K562 (cell line): ENCODE measurements around the gene P2RX5. TPM values are rescaled to one million over a fixed set of nuclear protein-coding genes. Genes with fewer than 3 reads are reported as not detected.

Experiments used
- ATAC-seq: fragments of 200-7000 bp; cut with Tn5 transposase; 3 replicates; pipeline ENCODE4 v1.9.1; 2020; ENCODE audit warnings: moderate library complexity
- BruUV-seq: library from RNA; stranded (reverse); fragments of 400-500 nt; replicated peaks from 2 replicates; lab custom pipeline; 2021; lab: Mats Ljungman, UMichigan
- CTCF ChIA-PET: fragments of 300-600 bp; formaldehyde crosslinking; extraction: SDS; loops from one replicate; lab custom pipeline; 2021; ENCODE audit warnings: low intra/inter-chr PET ratio; lab: Yijun Ruan, JAX
- POLR2A ChIA-PET: fragments of 300-600, 350-650 bp; sonication (Branson Sonifier 250); formaldehyde crosslinking; extraction: SDS; loops from one replicate; lab custom pipeline; 2021; ENCODE audit warnings: antibody characterized with exemption, inconsistent platforms; lab: Yijun Ruan, JAX
- DNase-seq, 4 experiments: peaks; one replicate each; pipeline versions ENCODE4 v3.0.0 to v3.0.0-alpha.2; 2011 to 2018; ENCODE audit warnings: low spot score in 3 of 4, mixed read lengths in 3 of 4; ENCODE audit errors: extremely low read depth in 1 of 4
- FAIRE-seq: peaks from 2 replicates; lab custom pipeline; 2011; peaks lifted over from hg19 to GRCh38; lab: Jason Lieb, UNC
- H2AFZ ChIP-seq: 2 replicates; pipeline ENCODE4 v1.6.0; 2011; ENCODE audit warnings: low read depth, low read length, control low read depth, inconsistent platforms
- H3K27ac ChIP-seq: fragments of 200-600 bp; 3 replicates; pipeline ENCODE4 v1.8.0; 2011; ENCODE audit warnings: low read depth, mild to moderate bottlenecking, control low read depth, inconsistent platforms, low read length, moderate library complexity, mixed read lengths; ENCODE audit errors: extremely low read depth
- H3K27me3 ChIP-seq, 2 experiments: fragments of 300-600 bp in 1 of 2; 2 replicates in 1 of 2; 3 replicates in 1 of 2; pipeline versions ENCODE4 v1.6.0 to v1.8.0; 2011; ENCODE audit warnings: inconsistent platforms in 2 of 2, low read length in 2 of 2, mild to moderate bottlenecking in 1 of 2, mixed read lengths in 1 of 2, moderate library complexity in 1 of 2; ENCODE audit not compliant: control insufficient read depth in 2 of 2, insufficient read depth in 2 of 2
- H3K36me3 ChIP-seq: fragments of 300-600 bp; 3 replicates; pipeline ENCODE4 v1.8.0; 2011; ENCODE audit warnings: mild to moderate bottlenecking, low read length, inconsistent platforms; ENCODE audit not compliant: control insufficient read depth, insufficient read depth
- H3K4me1 ChIP-seq, 2 experiments: fragments of 200-600 bp in 1 of 2; replicated peaks in 1 of 2; 2 replicates in 1 of 2; 3 replicates in 1 of 2; pipeline versions ENCODE4 v1.5.1 to v1.8.0; 2011; ENCODE audit warnings: inconsistent platforms in 2 of 2, low read length in 2 of 2, mild to moderate bottlenecking in 1 of 2, mixed read lengths in 1 of 2, moderate library complexity in 1 of 2; ENCODE audit not compliant: control insufficient read depth in 2 of 2, insufficient read depth in 2 of 2
- H3K4me2 ChIP-seq: 2 replicates; pipeline ENCODE4 v1.6.1; 2011; ENCODE audit warnings: low read length, control low read depth, inconsistent platforms, mixed read lengths; ENCODE audit not compliant: insufficient read depth
- H3K4me3 ChIP-seq: fragments of 200-600 bp; sonication (generic), shearing (Covaris generic); 2 replicates; pipeline ENCODE4 v1.5.1; 2016; ENCODE audit warnings: control low read depth, inconsistent platforms
- H3K79me2 ChIP-seq: fragments of 200-600 bp; 3 replicates; pipeline ENCODE4 v1.8.0; 2011; ENCODE audit warnings: low read length, inconsistent platforms; ENCODE audit not compliant: control insufficient read depth, insufficient read depth
- H3K9ac ChIP-seq, 2 experiments: 2 replicates each; pipeline versions ENCODE4 v1.6.0 to v1.6.1; 2011; ENCODE audit warnings: low read depth in 2 of 2, low read length in 2 of 2, control low read depth in 1 of 2, inconsistent platforms in 1 of 2, mild to moderate bottlenecking in 1 of 2, mixed read lengths in 1 of 2; ENCODE audit not compliant: insufficient read depth in 1 of 2
- H3K9me1 ChIP-seq: one replicate; pipeline ENCODE4 v1.6.0; 2011; ENCODE audit warnings: inconsistent platforms, mild to moderate bottlenecking, low read length, moderate library complexity; ENCODE audit not compliant: control insufficient read depth, insufficient read depth
- H3K9me3 ChIP-seq: replicated peaks from 2 replicates; pipeline ENCODE4 v1.5.1; 2011; ENCODE audit warnings: low read depth, low read length, inconsistent platforms; ENCODE audit not compliant: control insufficient read depth, insufficient read depth
- H4K20me1 ChIP-seq: replicated peaks from 2 replicates; pipeline ENCODE4 v1.6.1; 2011; ENCODE audit warnings: low read length, inconsistent platforms, mixed read lengths; ENCODE audit not compliant: control insufficient read depth, insufficient read depth
- CAMTA2 ChIP-seq: fragments of 250-450 bp; sonication (Bioruptor Pico); conservative IDR thresholded peaks from 2 replicates; pipeline ENCODE4 v1.5.1; 2022
- CREB1 ChIP-seq, 2 experiments: sonication (generic) in 1 of 2; formaldehyde crosslinking in 1 of 2; IDR thresholded peaks; 2 replicates each; pipeline versions ENCODE4 v1.6.1 to v1.8.0; 2012 to 2022; ENCODE audit warnings: inconsistent platforms in 1 of 2, mild to moderate bottlenecking in 1 of 2, missing genetic modification reagents in 1 of 2, moderate library complexity in 1 of 2
- ERF ChIP-seq: fragments of 450-650 bp; formaldehyde crosslinking; IDR thresholded peaks from 2 replicates; pipeline ENCODE4 v1.4.0; 2020; ENCODE audit warnings: mild to moderate bottlenecking, mixed read lengths
- MEF2D ChIP-seq: conservative IDR thresholded peaks from 2 replicates; pipeline ENCODE4 v1.6.1; 2016; ENCODE audit warnings: low read depth, missing genetic modification characterization, missing compliant biosample characterization
- RBM14 ChIP-seq: fragments of 200-400 bp; formaldehyde crosslinking; IDR thresholded peaks from 2 replicates; pipeline ENCODE4 v1.6.1; 2018; ENCODE audit warnings: low read depth, mild to moderate bottlenecking, low read length, moderate library complexity, borderline replicate concordance; ENCODE audit not compliant: insufficient read depth
- RHOXF2B ChIP-seq: fragments of 250-450 bp; sonication (Bioruptor Pico); conservative IDR thresholded peaks from 2 replicates; pipeline ENCODE4 v1.5.1; 2021
- SMAD2 ChIP-seq: fragments of 150-350 bp; IDR thresholded peaks from 2 replicates; pipeline ENCODE4 v1.6.1; 2014; ENCODE audit warnings: low read depth, mild to moderate bottlenecking, low read length
- SMARCE1 ChIP-seq: fragments of 450-650 bp; IDR thresholded peaks from 2 replicates; pipeline ENCODE4 v1.7.1; 2016; ENCODE audit warnings: mild to moderate bottlenecking
- THRAP3 ChIP-seq: fragments of 450-650 bp; IDR thresholded peaks from 2 replicates; pipeline ENCODE4 v1.6.1; 2016; ENCODE audit warnings: mild to moderate bottlenecking, inconsistent platforms, borderline replicate concordance
- U2AF1 ChIP-seq: fragments of 200-400 bp; formaldehyde crosslinking; optimal IDR thresholded peaks from 2 replicates; pipeline ENCODE3; 2017; ENCODE audit warnings: mild to moderate bottlenecking, low read depth, low read length, moderate library complexity
- XRCC4 ChIP-seq: IDR thresholded peaks from one replicate; pipeline ENCODE4 v1.6.1; 2011; ENCODE audit not compliant: insufficient read depth, insufficient read length; ENCODE audit errors: extremely low read depth
- XRCC5 ChIP-seq: fragments of 200-400 bp; formaldehyde crosslinking; IDR thresholded peaks from 2 replicates; pipeline ENCODE4 v1.6.1; 2017; ENCODE audit warnings: low read depth, mild to moderate bottlenecking, low read length
- ZBTB7A ChIP-seq: IDR thresholded peaks from 2 replicates; pipeline ENCODE4 v1.6.1; 2011; ENCODE audit warnings: low read depth, mild to moderate bottlenecking, low read length, moderate library complexity, borderline replicate concordance; ENCODE audit not compliant: control insufficient read depth
- ZNF124 ChIP-seq: sonication (generic); formaldehyde crosslinking; IDR thresholded peaks from 2 replicates; pipeline ENCODE4 v1.8.1; 2022; ENCODE audit warnings: missing genetic modification reagents
- ZNF696 ChIP-seq: fragments of 250-450 bp; sonication (Bioruptor Pico); conservative IDR thresholded peaks from 2 replicates; pipeline ENCODE4 v1.4.0; 2020; ENCODE audit warnings: mild to moderate bottlenecking, moderate library complexity
- WGBS: fragments of 100-300 bp; shearing (Covaris generic); methylation state at CpG from one replicate; pipeline ENCODE4 v1.1.6; 2016; ENCODE audit warnings: low coverage, mixed read lengths; ENCODE audit not compliant: insufficient coverage; ENCODE audit errors: missing lambda C conversion rate; 5-methylcytosine and 5-hydroxymethylcytosine counted together
- in situ Hi-C: fragments of 300-500 bp; cut with MboI; formaldehyde crosslinking; loops from 4 replicates; pipeline ENCODE4 v1.15.0; 2018; ENCODE audit warnings: inconsistent platforms, mixed read lengths
- intact Hi-C: fragments of 100-400 bp; cut with micrococcal nuclease; formaldehyde crosslinking; loops from 2 replicates; pipeline ENCODE4 v1.14.2; 2022
- polyA plus RNA-seq, 8 experiments: library from polyadenylated mRNA; depleted of rRNA in 4 of 8; stranded (reverse) in 5 of 8; unstranded in 3 of 8; fragments of >200 nt; fragmentation: Nextera tagmentation in 2 of 8; fragmentation: Illumina TruSeq in 1 of 8; extraction: Ambion mirVana in 2 of 8; extraction: Trizol in 1 of 8; gene quantifications; 2 replicates each; pipeline versions ENCODE4 v1.2.1 to v1.2.3, GENCODE V29; 2011 to 2014; ENCODE audit warnings: inconsistent platforms in 1 of 8, missing spikeins in 1 of 8
- total RNA-seq, 7 experiments: library from RNA; depleted of rRNA in 6 of 7; stranded (reverse); fragments of >200 nt in 6 of 7; fragmentation: Illumina TruSeq in 2 of 7; extraction: Trizol in 2 of 7; gene quantifications; 2 replicates each; pipeline versions ENCODE4 v1.2.1 to v1.2.3, GENCODE V29; 2011 to 2021; ENCODE audit warnings: low replicate concordance in 1 of 7
- TF ChIP-seq, protein P1 (sequence below): fragments of 450-650 bp; IDR thresholded peaks from 2 replicates; pipeline ENCODE4 v1.6.1; 2016; ENCODE audit warnings: mild to moderate bottlenecking
- TF ChIP-seq, protein P2 (sequence below): sonication (generic); formaldehyde crosslinking; IDR thresholded peaks from 2 replicates; pipeline ENCODE4 v1.8.1; 2022; ENCODE audit warnings: missing genetic modification reagents

P2RX5 gene
- total and polyA plus RNA-seq, 9 of the 15 experiments (the other 6 are each of a cell fraction or from before 2014, with no cell fraction given): 0.31 to 4.0 (median 1.3) TPM

DNA sequence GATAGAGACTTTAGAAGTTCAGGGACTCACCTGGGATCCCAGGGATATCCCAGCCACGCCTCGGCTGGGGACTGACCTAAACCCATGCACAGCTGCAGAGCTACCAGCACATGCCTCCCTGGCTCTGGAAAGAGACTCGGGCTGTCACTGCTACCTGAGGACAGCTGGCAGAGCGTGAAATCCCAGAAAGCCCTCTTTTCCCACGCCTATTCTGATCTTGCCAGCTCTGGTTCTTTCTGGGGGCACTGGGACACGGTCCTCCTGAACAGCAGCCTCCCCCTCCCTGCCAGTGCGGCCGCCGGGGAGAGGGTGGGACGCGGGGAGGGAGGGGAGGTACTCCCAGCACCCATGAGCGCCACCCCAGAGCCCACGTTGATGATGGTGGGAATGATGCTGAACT lies 10.8 kb downstream of the P2RX5 start (continued):
- TF ChIP-seq, protein P1, sequence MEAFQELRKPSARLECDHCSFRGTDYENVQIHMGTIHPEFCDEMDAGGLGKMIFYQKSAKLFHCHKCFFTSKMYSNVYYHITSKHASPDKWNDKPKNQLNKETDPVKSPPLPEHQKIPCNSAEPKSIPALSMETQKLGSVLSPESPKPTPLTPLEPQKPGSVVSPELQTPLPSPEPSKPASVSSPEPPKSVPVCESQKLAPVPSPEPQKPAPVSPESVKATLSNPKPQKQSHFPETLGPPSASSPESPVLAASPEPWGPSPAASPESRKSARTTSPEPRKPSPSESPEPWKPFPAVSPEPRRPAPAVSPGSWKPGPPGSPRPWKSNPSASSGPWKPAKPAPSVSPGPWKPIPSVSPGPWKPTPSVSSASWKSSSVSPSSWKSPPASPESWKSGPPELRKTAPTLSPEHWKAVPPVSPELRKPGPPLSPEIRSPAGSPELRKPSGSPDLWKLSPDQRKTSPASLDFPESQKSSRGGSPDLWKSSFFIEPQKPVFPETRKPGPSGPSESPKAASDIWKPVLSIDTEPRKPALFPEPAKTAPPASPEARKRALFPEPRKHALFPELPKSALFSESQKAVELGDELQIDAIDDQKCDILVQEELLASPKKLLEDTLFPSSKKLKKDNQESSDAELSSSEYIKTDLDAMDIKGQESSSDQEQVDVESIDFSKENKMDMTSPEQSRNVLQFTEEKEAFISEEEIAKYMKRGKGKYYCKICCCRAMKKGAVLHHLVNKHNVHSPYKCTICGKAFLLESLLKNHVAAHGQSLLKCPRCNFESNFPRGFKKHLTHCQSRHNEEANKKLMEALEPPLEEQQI: no peak
- no peak for TF ChIP-seq U2AF1
- no peak for TF ChIP-seq ERF

DNA sequence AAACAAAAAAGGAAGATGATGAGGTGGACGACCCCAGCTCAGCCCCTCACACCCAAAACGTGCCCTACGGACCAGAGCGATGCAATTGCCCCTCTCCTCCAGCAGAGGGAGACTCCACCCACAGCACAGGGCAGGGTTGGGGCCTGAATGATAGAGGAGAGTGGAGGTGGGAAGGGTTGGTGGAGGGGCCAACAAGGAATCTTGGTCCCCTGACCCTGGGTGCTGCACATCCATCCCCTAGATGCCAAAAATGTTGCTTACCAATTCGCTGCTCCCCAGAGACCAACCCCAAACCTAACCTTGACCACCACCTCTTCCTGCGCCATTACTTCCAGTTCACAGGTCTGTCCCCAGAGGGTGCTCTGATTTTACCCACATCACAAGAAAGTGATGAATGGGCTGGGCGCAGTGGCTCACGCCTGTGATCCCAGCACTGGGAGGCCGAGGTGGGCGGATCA lies 12.9 kb downstream of the P2RX5 start:
- Histone ChIP-seq H3K4me3 (no peak overlapping the region), H3K9me1 (no peaks in the 10 kb centered on the region), H3K9ac (no peak overlapping the region), H3K9me3 (no peaks in the 10 kb centered on the region), H3K79me2 (no peaks in the 10 kb centered on the region), H3K4me2 (no peak overlapping the region), H2AFZ (no peak overlapping the region), H3K27me3 (peaks cover 0 to 17% of the 10 kb centered on the region in 2 experiments; a peak in 2 of 5 replicates), H4K20me1 (no peaks in the 10 kb centered on the region), H3K27ac (no peak overlapping the region), H3K4me1 (peaks cover 0 to 21% of the 10 kb centered on the region in 2 experiments; a peak in 2 of 5 replicates), H3K36me3 (no peaks in the 10 kb centered on the region)
- in situ Hi-C loops: loop anchor here (5.0 kb wide), 1 partner anchor 49 kb away; no protein-coding TSS in a partner anchor
- 3% methylated on average over 10 of the region's 10 CpGs for WGBS
- FAIRE-seq (peak; percentile 77), DNase-seq (peak; percentile 52 to 74 (median 65)), ATAC-seq (peak; percentile 90)
- ChIA-PET POLR2A (no interaction called here), CTCF (interaction anchor here (1.1 kb wide), 1 partner anchor 145 kb away, joined by 3 read pairs; no protein-coding TSS in a partner anchor)
- intact Hi-C loops: loop anchor here (2.0 to 10.0 kb wide), 3 partner anchors 50 to 638 kb away; no protein-coding TSS in a partner anchor
- no TSS peak for BruUV-seq
- TF ChIP-seq SMARCE1 (no peak), ZNF124 (CRISPR knock-in tag) (no peak), MEF2D (no peak), SMAD2 (no peak), ZBTB7A (peak; percentile 66), RBM14 (no peak), XRCC5 (0 out of 2 replicates have a peak, but pooled peaks have one; percentile 38), XRCC4 (no peak), RHOXF2B (CRISPR knock-in tag) (no peak), ZNF696 (no peak), THRAP3 (no peak), CAMTA2 (CRISPR knock-in tag) (no peak), CREB1 (IDR thresholded peaks at IDR 0.05) (no peak), CREB1 (CRISPR knock-in tag; IDR thresholded peaks at IDR 0.05) (no peak)
- TF ChIP-seq, protein P2, sequence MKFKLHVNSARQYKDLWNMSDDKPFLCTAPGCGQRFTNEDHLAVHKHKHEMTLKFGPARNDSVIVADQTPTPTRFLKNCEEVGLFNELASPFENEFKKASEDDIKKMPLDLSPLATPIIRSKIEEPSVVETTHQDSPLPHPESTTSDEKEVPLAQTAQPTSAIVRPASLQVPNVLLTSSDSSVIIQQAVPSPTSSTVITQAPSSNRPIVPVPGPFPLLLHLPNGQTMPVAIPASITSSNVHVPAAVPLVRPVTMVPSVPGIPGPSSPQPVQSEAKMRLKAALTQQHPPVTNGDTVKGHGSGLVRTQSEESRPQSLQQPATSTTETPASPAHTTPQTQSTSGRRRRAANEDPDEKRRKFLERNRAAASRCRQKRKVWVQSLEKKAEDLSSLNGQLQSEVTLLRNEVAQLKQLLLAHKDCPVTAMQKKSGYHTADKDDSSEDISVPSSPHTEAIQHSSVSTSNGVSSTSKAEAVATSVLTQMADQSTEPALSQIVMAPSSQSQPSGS (CRISPR knock-in tag): no peak
